NCI-H2171 treated with DMSO at 0.1 percent for 48 hours (cell line): ENCODE results near the gene DENND5B.
"Not testable (repeated sequence)": the region's sequence is repeated elsewhere in the genome, so short reads cannot be mapped to it uniquely, and the experiment has no call there.

ENCODE experiments used
- DNase-seq: peaks from one replicate; lab custom pipeline; 2025; lab: John Stamatoyannopoulos, UW

The DENND5B gene

GRCh38 chr12:31557707-31558106, 33.2 kb downstream of the DENND5B start:
- no peak for DNase-seq

GRCh38 chr12:31555466-31555865, 35.5 kb downstream of the DENND5B start:
- DNase-seq = not testable (repeated sequence)

GRCh38 chr12:31550590-31550989, 40.3 kb downstream of the DENND5B start:
- DNase-seq = not testable (repeated sequence)

DNA sequence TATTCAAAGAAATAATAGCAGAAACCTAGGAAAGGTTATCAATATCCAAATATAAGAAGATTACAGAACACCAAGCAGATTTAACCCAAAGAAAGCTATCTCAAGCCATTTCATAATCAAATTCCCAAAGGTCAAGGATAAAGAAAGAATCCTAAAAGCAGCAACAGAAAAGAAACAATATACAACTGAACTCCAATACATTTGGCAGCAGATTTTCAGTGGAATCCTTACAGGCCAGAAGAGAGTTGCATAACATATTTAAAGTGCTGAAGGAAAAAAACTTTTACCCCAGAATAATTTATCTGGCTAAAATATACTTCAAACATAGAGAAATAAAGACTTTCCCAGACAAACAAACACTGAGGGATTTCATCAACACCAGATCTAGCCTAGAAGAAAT, 54.3 kb downstream of the DENND5B start:
- no peak for DNase-seq

DNA sequence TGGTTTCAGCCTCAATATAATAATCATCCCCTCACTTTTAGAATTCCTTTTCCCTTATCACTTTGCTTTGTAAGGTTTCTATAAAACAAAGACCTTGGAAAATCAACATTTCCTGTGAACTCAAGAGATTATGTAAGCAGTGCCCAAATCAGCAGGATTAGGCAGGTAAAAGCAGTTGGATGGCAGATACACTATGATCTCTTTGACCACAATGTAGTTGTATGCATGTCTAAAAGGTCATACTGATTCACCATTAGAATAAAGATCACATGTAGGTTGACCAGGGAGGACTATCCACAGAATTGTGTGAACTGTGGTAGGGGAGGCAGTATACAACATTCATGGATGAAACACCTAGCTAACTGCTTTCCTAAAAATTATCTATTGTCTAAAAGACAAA, 57.5 kb downstream of the DENND5B start:
- DNase-seq = no peak

GRCh38 chr12:31531893-31532292, 59.0 kb downstream of the DENND5B start:
- DNase-seq = no peak

- DNase-seq = no peak
Measured at GRCh38 chr12:31528095-31528494, 62.8 kb downstream of the DENND5B start.

DNA sequence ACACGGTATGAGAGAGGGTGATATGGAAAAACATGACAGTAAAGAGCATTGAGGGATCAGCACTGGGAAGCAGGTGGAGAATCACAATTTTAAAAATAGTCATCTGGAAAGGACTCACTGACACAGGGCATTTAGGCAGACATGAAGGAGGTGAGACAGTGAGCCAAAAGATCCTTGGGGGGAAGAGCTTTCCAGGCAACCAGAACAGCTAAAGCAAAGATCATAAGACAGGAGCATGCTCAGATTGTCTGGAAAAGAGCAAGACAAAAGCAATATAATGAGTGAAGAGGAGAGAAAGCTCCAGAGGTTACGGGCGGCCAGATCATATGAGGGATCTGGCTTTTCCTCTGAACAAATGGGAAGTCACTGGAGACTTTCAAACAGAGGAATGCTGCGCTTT, 63.9 kb downstream of the DENND5B start:
- DNase-seq = no peak

DNA sequence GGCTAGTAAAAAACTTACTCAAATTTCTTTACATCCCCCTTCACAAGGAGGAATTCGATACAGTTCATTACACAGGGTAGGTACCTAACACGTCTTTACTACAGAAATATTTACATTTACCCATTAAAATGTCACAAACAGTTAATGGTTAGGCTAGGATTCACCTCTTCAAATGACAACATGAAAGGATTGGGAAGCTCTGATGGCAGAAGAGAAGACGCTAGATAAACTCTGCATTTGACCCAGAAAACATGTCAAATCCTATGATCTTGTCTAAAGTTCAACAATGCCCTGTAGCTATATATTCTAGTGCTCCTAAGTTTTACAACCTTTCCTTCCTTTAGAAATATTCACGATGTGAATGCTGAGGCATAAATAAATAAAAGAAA, 64.8 kb downstream of the DENND5B start:
- no peak for DNase-seq

DNA sequence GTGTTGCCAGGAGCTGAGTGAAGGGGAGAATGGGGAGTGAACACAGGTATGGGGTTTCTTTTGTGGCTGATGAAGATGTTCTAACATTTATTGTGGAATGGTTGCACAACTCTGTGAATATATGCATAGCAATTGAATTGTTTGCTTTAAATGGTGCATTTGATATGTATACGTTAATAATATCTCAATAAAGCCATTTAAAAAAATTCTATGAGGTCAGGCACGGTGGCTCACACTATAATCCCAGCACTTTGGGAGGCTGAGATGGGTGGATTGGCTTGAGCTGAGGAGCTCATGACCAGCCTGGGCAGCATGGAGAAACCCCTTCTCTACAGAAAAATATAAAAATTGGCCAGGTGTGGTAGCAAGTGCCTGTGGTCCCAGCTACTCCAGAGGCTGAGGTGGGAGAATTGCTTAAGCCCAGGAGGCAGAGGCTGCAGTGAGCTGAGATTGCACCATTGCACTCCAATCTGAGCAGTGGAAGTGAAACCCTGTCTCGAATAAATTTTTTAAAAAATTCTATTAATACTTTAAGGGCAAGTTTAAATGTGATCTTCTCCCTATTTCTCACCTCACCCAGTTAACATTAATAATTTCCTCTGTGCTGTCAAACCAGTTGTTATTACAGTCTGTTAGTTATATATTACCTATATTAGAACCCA, 65.3 kb downstream of the DENND5B start:
- no peak for DNase-seq

DNA sequence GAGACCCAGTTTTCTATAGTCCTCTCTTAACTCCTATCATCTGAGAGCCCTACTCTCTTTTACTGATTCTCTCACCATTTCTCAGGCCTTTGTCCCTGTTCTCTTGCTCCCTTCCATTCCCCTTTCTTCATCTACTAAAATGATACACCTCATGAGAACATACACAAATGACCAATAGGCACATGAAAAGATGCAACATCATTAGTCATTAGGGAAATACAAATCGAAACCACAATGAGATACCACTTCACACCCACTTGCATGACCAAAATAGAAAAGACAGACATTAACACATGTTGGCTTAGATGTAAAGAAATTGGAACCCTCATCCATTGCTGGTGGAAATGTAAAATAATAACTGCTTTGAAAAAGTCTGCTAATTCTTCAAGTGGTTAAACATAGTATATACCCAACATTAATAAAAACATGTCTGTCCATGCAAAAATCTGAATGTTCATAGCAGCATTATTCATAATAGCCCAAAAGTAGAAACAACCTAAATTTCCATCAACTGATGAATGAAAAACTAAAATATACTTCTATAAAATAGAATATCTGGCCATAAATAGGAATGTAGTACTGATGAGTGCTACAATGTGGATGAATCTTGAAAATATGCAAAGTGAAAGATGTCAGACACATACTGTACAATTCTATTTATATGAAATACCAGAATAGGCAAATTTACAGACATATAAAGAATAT, 66.0 kb downstream of the DENND5B start:
- no peak for DNase-seq

GRCh38 chr12:31523306-31523705, 67.6 kb downstream of the DENND5B start:
- no peak for DNase-seq

GRCh38 chr12:31522607-31523006, 68.3 kb downstream of the DENND5B start:
- no peak for DNase-seq

GRCh38 chr12:31521964-31522363, 69.0 kb downstream of the DENND5B start:
- peak; percentile 38 for DNase-seq

- no peak for DNase-seq
Measured at GRCh38 chr12:31519511-31519910, 71.4 kb downstream of the DENND5B start.

GRCh38 chr12:31518680-31519227, 72.2 kb downstream of the DENND5B start:
- no peak for DNase-seq

DNA sequence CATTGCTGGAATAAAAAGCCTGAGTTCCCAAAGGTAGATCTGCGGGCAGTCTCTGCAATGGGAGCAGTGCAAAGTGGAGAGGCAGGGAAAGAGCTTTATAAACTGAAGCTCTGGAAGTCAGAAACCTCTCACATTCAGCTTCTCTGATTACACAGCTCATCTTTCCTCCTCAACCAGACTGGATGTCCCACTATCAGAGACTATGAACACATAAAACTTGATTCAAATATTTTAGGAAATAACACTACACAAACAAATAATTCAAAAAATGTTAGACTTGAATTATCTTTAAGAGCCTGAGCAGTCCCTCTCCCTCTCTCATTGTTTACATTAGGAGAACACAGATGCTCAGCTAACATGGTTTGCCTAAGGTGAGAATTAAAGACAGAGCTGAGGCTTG, 72.9 kb downstream of the DENND5B start:
- no peak for DNase-seq

DNA sequence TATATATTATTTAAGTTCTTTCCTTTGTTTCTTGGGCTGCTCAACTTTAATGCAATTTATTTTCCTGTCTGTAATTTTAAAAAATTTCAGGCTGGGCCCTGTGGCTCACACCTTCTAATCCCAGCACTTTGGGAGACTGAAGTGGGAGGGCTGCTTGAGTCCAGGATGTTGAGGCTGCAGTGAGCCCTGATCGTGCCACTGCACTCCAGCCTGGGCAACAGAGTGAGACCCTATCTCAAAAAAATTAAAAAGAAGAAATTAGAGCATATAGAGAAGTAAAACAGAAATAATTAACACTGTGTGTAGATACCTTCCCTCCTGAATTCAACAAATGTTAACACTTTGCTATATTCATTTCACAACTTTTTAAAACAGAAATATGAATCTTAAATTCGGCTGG, 74.2 kb downstream of the DENND5B start:
- no peak for DNase-seq

DNA sequence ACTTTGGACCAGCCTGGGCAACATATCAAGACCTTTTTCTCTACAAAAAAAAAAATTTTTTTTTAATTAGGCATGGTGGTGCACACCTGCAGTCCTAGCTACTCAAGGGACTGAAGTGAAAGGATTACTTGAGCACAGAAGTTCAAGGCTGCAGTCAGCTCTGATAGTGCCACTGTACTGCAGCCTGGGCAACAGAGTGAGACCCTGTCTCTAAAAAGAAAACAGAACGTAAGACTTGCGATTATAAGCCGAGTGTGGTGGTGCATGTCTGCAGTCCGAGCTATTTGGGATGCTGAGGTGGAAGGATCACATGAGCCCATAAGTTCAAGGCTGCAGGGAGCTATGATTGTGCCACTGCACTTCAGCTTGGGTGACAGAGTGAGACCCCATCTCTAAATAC, 76.0 kb downstream of the DENND5B start:
- DNase-seq = no peak

DNA sequence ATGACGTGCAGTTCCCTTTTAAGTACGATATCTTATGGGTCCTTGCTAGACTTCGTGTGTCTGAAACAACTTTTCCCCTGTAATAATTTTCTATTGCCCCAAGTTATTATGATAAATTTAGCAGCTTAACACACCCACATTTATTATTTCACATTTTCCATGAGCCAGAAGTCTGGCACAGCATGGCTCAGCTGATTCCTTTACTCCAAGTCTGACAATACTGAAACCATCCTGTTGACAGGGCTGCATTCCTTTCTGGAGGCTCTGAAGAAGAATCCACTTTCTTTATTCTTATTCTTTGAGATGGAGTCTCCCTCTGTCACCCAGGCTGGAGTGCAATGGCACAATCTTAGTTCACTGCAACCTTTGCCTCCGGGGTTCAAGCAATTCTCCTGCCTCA, 80.9 kb downstream of the DENND5B start:
- DNase-seq = no peak

DNA sequence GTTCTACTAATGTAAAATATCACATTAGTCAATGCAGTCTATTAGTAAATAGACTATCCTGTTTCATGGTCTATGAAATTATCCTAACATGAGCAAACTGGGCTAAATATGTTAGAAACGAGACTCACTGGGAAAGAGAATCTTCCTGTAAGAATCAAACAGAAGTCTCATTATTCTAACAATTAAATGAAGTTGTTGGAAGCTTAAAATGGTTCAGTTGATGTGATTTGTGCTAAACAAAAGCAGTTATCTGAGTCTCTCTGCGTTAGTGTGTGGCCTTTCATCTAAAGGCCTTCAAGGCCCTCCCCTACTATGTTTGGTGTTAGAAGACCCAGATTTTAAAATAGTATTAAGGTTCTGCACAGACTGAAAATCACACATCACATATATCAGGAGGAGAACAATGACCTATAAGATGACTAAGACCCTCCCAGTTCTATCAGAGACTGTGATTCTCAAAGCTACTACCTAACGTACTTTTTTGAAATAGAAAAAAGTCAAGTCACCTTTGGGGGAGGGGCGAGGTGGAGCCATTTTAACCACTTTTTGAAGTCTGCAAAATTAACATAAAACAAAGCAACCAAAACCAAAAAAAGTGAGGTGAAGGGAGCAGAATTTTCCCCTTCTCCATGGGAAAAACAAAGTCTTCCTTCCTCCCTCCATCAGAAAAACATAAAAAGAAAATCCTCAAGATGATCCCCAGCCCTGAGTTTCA, 82.3 kb downstream of the DENND5B start:
- no peak for DNase-seq

DNA sequence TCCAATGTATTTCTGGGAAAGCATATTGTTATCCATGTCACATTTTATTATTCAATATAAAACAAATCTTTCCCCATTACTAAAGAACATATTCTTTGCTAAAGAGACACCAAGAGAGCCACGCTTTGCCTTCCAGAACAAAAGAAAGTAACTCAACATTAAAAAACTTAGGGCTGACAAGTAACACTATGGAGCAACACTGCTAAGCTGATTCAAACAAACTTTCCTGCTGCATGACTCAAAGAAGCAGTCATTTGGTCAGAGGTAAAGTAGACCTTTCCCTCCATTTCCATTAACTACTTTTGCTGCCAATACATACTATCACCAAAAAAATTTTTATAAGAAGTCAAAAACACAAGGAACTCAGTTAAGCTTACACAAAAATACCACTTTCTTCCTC, 83.0 kb downstream of the DENND5B start:
- no peak for DNase-seq
